WTC11 (cell line): ENCODE measurements around the gene SLC12A4. TPM values are rescaled to one million over a fixed set of nuclear protein-coding genes. Genes with fewer than 3 reads are reported as not detected.

Experiments used
- ATAC-seq: fragments of 200-7000 bp; cut with Tn5 transposase; 2 replicates; pipeline ENCODE4 v1.10.0; 2021; ENCODE audit warnings: mild to moderate bottlenecking, moderate library complexity
- CTCF ChIA-PET: fragments of 300-600 bp; sonication (Branson Sonifier 250); formaldehyde crosslinking; loops from one replicate; lab custom pipeline; 2021; ENCODE audit warnings: antibody characterized with exemption; lab: Charles Lee
- POLR2A ChIA-PET: fragments of 350-600 bp; sonication (Branson Sonifier 250); formaldehyde crosslinking; loops from one replicate; lab custom pipeline; 2021; ENCODE audit warnings: antibody characterized with exemption; lab: Charles Lee
- DNase-seq: peaks from one replicate; pipeline ENCODE4 v3.0.0; 2021; ENCODE audit warnings: low spot score
- H3K27ac Mint-ChIP-seq: 2 replicates; pipeline ENCODE4 v1.8.0; 2021; ENCODE audit warnings: mixed read lengths
- H3K27me3 Mint-ChIP-seq: 2 replicates; pipeline ENCODE4 v1.8.0; 2021; ENCODE audit warnings: low read depth, mild to moderate bottlenecking, moderate library complexity, mixed read lengths
- H3K36me3 Mint-ChIP-seq: 2 replicates; pipeline ENCODE4 v1.8.0; 2021; ENCODE audit warnings: mixed read lengths
- H3K4me1 Mint-ChIP-seq: 2 replicates; pipeline ENCODE4 v1.8.0; 2022; ENCODE audit warnings: mixed read lengths
- H3K4me3 Mint-ChIP-seq: 2 replicates; pipeline ENCODE4 v1.8.0; 2021; ENCODE audit warnings: mild to moderate bottlenecking, moderate library complexity, mixed read lengths
- H3K9me3 Mint-ChIP-seq: 2 replicates; pipeline ENCODE4 v1.8.0; 2021; ENCODE audit warnings: mixed read lengths
- AR ChIP-seq: fragments of 250-450 bp; sonication (Bioruptor Pico); IDR thresholded peaks from 2 replicates; pipeline ENCODE4 v1.9.0; 2021; ENCODE audit warnings: mild to moderate bottlenecking
- ATF2 ChIP-seq: sonication (generic); formaldehyde crosslinking; IDR thresholded peaks from 2 replicates; pipeline ENCODE4 v1.8.1; 2022; ENCODE audit warnings: low read depth, missing genetic modification reagents, borderline replicate concordance
- E2F4 ChIP-seq: sonication (generic); formaldehyde crosslinking; IDR thresholded peaks from 2 replicates; pipeline ENCODE4 v1.8.1; 2022; ENCODE audit warnings: low read depth, mild to moderate bottlenecking, moderate library complexity, missing genetic modification reagents, borderline replicate concordance
- FOXP1 ChIP-seq: sonication (generic); formaldehyde crosslinking; IDR thresholded peaks from 2 replicates; pipeline ENCODE4 v1.8.0; 2022; ENCODE audit warnings: missing genetic modification reagents, mild to moderate bottlenecking, moderate library complexity, borderline replicate concordance
- JAZF1 ChIP-seq: fragments of 250-450 bp; sonication (Bioruptor Pico); IDR thresholded peaks from 2 replicates; pipeline ENCODE4 v1.9.0; 2021; ENCODE audit warnings: moderate library complexity, mild to moderate bottlenecking, inconsistent platforms
- NFYB ChIP-seq: sonication (generic); formaldehyde crosslinking; conservative IDR thresholded peaks from 2 replicates; pipeline ENCODE4 v1.8.0; 2022; ENCODE audit warnings: low read depth, missing genetic modification reagents
- ZNF121 ChIP-seq: sonication (generic); formaldehyde crosslinking; IDR thresholded peaks from 2 replicates; pipeline ENCODE4 v1.8.0; 2023; ENCODE audit warnings: missing genetic modification reagents
- total RNA-seq: library from RNA; stranded (reverse); gene quantifications from 3 replicates; pipeline ENCODE4 v1.2.3, GENCODE V29; 2021
- TF ChIP-seq, protein P1 (sequence below): sonication (generic); formaldehyde crosslinking; IDR thresholded peaks from 2 replicates; pipeline ENCODE4 v1.8.1; 2023; ENCODE audit warnings: mild to moderate bottlenecking, missing genetic modification reagents, moderate library complexity
- TF ChIP-seq, protein P2 (sequence below): sonication (generic); formaldehyde crosslinking; IDR thresholded peaks from 2 replicates; pipeline ENCODE4 v1.8.0; 2022; ENCODE audit warnings: mild to moderate bottlenecking, missing genetic modification reagents

The SLC12A4 gene
- total RNA-seq, 1 experiment from 2014 or later = 94.1 TPM

- DNase-seq (no peak), ATAC-seq (peak; percentile 7; the same call in 1 of the 2 replicates)
- no peaks in the 10 kb centered on the region for H3K9me3 Mint-ChIP-seq
- no peaks in the 10 kb centered on the region for H3K27me3 Mint-ChIP-seq
- CTCF ChIA-PET = interaction anchor here (0.6 to 5.4 kb wide), 35 partner anchors 7 to 421 kb away, joined by 3 to 61 read pairs (median 5); partner anchors contain the start of genes DDX28, DUS2, NFATC3 and NRN1L
- H3K4me1 Mint-ChIP-seq = peaks cover 11% of the 10 kb centered on the region
- 0 out of 2 replicates have a peak overlapping the region, but pooled peaks have one; percentile 45 for H3K27ac Mint-ChIP-seq
- H3K4me3 Mint-ChIP-seq = no peak overlapping the region
- peaks cover 14% of the 10 kb centered on the region for H3K36me3 Mint-ChIP-seq
- TF ChIP-seq ATF2 (CRISPR knock-in tag) (no peak), FOXP1 (0 out of 2 replicates have a peak, but pooled peaks have one; percentile 22), JAZF1 (CRISPR knock-in tag) (no peak)
- POLR2A ChIA-PET = interaction anchor here (0.8 to 1.2 kb wide), 2 partner anchors 49 to 58 kb away, joined by 3 to 4 read pairs; partner anchors contain the start of gene PSKH1
These were observed 26.8 kb downstream of the SLC12A4 start for GRCh38 chr16:67941469-67942199.

GRCh38 chr16:67940446-67941089 is 27.9 kb downstream of the SLC12A4 start:
- H3K9me3 Mint-ChIP-seq = no peaks in the 10 kb centered on the region
- H3K27me3 Mint-ChIP-seq = no peaks in the 10 kb centered on the region
- H3K36me3 Mint-ChIP-seq = peaks cover 9% of the 10 kb centered on the region; the same call in 1 of the 2 replicates
- ChIA-PET POLR2A (no interaction called here), CTCF (interaction anchor here (1.1 to 5.4 kb wide), 4 partner anchors 41 to 124 kb away, joined by 3 to 61 read pairs (median 8); partner anchors contain the start of genes NRN1L and PSKH1)
- ATAC-seq = no peak
- H3K4me1 Mint-ChIP-seq = peaks cover 11% of the 10 kb centered on the region
- no peak overlapping the region for H3K4me3 Mint-ChIP-seq
- TF ChIP-seq NFYB (CRISPR knock-in tag) (no peak), ZNF121 (CRISPR knock-in tag) (peak; percentile 51; the same call in 1 of the 2 replicates), E2F4 (CRISPR knock-in tag) (no peak)
- H3K27ac Mint-ChIP-seq = no peak overlapping the region
- DNase-seq = no peak

- no peaks in the 10 kb centered on the region for H3K27me3 Mint-ChIP-seq
- TF ChIP-seq AR (CRISPR knock-in tag) = no peak
- TF ChIP-seq, protein P1, sequence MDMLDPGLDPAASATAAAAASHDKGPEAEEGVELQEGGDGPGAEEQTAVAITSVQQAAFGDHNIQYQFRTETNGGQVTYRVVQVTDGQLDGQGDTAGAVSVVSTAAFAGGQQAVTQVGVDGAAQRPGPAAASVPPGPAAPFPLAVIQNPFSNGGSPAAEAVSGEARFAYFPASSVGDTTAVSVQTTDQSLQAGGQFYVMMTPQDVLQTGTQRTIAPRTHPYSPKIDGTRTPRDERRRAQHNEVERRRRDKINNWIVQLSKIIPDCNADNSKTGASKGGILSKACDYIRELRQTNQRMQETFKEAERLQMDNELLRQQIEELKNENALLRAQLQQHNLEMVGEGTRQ (CRISPR knock-in tag) = peak; percentile 60
- TF ChIP-seq, protein P2, sequence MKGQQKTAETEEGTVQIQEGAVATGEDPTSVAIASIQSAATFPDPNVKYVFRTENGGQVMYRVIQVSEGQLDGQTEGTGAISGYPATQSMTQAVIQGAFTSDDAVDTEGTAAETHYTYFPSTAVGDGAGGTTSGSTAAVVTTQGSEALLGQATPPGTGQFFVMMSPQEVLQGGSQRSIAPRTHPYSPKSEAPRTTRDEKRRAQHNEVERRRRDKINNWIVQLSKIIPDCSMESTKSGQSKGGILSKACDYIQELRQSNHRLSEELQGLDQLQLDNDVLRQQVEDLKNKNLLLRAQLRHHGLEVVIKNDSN = 0 out of 2 replicates have a peak, but pooled peaks have one; percentile 19
- TF ChIP-seq, all 79 proteins: peak for 2
- Mint-ChIP-seq H3K9me3 (no peaks in the 10 kb centered on the region), H3K36me3 (peaks cover 2% of the 10 kb centered on the region; the same call in 1 of the 2 replicates), H3K4me3 (no peak overlapping the region), H3K4me1 (peaks cover 16% of the 10 kb centered on the region), H3K27ac (no peak overlapping the region)
- ATAC-seq (no peak), DNase-seq (no peak)
- POLR2A ChIA-PET = interaction anchor here (1.0 kb wide), 1 partner anchor 11 kb away, joined by 6 read pairs; no protein-coding TSS in a partner anchor
- CTCF ChIA-PET = interaction anchor here (1.1 to 5.4 kb wide), 4 partner anchors 14 to 123 kb away, joined by 3 to 61 read pairs (median 8); partner anchors contain the start of gene NRN1L
These were observed 28.7 kb downstream of the SLC12A4 start for GRCh38 chr16:67939507-67940445.
